ENCODE results near the gene MRPL23.

DNA sequence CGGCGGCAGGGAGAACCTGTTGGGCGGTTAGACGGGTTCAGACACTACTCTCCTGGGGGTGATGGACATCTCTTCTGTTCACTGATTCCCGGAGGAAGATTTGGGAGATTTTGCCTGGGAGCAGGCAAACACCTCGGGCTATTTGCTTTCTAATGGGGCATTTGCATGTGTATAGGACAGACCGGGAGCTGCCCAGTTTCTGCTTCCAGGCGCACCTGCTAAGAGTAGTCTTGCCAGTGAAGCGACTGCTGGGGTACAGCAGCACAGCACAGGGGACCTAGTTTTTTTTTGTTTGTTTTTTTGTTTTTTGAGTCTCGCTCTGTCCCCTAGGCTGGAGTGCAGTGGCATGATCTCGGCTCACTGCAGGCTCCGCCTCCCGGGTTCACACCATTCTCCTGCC is 57.3 kb downstream of the MRPL23 start:
- no peak for TF ChIP-seq CTCF (conservative IDR thresholded peaks at IDR 0.05 in 1 of 2, IDR thresholded peaks at IDR 0.05 in 1 of 2; ENCODE audit: low read depth in 1 of 2, low read length in 2 of 2)
- no peak for TF ChIP-seq EZH2 (IDR thresholded peaks at IDR 0.05; ENCODE audit: low read length, missing control alignments)
